Cardiac fibroblast (primary cell): Measurements from ENCODE around the gene DESI2.
A peak's percentile ranks its signal among the peaks of the same experiment; 100 is the strongest.
"Not testable (repeated sequence)": the region's sequence is repeated elsewhere in the genome, so short reads cannot be mapped to it uniquely, and the experiment has no call there.

ENCODE experiments used
- DNase-seq, 2 donors: peaks; one replicate each; pipeline versions ENCODE4 v3.0.0 to v3.0.0-alpha.2; 2010; ENCODE audit warnings: low read depth in 2 of 2
- H3K4me3 ChIP-seq, 2 donors: replicated peaks in 1 of 2; 1 replicate in 1 of 2; 2 replicates in 1 of 2; pipeline ENCODE4 v1.5.1; 2011; ENCODE audit warnings: low read depth in 2 of 2, low read length in 2 of 2, mild to moderate bottlenecking in 2 of 2, moderate library complexity in 1 of 2
- TF ChIP-seq, protein P1 (sequence below): IDR thresholded peaks from one replicate; pipeline ENCODE4 v1.5.1; 2011; ENCODE audit warnings: low read depth, mild to moderate bottlenecking, low read length, inconsistent platforms

The DESI2 gene

DNA sequence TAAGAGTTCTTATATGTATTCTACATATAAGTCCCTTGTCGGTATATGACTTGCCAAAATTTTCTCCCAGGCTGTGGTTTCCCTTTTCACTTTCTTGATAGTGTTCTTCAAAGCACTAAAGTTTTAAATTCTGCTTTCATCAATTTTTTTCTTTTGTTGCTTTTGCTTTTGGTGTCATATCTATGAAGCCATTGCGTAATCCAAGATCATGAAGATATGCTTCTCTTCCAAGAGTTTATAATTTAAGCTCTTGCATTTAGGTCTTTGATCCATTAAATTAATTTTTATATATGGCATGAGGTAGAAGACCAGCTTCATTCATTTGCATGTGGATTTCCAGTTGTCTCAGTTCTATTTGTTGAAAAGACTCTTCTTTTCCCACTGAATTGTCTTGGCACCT, 22.2 kb downstream of the DESI2 start:
- H3K4me3 ChIP-seq: no peak overlapping the region
- DNase-seq: no peak
- TF ChIP-seq, protein P1, sequence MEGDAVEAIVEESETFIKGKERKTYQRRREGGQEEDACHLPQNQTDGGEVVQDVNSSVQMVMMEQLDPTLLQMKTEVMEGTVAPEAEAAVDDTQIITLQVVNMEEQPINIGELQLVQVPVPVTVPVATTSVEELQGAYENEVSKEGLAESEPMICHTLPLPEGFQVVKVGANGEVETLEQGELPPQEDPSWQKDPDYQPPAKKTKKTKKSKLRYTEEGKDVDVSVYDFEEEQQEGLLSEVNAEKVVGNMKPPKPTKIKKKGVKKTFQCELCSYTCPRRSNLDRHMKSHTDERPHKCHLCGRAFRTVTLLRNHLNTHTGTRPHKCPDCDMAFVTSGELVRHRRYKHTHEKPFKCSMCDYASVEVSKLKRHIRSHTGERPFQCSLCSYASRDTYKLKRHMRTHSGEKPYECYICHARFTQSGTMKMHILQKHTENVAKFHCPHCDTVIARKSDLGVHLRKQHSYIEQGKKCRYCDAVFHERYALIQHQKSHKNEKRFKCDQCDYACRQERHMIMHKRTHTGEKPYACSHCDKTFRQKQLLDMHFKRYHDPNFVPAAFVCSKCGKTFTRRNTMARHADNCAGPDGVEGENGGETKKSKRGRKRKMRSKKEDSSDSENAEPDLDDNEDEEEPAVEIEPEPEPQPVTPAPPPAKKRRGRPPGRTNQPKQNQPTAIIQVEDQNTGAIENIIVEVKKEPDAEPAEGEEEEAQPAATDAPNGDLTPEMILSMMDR: no peak

DNA sequence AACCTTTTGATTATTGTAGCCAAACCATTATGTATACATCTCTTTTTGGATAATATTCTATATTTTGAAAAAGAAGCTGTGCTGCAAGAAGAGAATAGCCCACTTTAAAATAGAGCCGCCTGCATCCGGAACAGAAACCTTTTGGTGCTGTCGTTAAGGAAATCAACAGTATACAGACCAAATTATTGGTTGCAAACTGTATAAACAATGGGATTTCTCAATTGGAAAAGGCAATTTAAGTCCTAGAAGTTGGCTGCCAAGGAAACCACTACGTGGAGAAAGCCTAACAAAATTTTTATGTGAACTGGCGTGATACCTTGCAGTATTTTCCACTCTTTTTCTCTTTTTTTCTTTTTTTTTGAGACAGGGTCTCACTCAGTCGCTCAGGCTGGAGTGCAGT, 25.8 kb downstream of the DESI2 start:
- TF ChIP-seq, protein P1: no peak
- no peak overlapping the region for H3K4me3 ChIP-seq
- DNase-seq: no peak

DNA sequence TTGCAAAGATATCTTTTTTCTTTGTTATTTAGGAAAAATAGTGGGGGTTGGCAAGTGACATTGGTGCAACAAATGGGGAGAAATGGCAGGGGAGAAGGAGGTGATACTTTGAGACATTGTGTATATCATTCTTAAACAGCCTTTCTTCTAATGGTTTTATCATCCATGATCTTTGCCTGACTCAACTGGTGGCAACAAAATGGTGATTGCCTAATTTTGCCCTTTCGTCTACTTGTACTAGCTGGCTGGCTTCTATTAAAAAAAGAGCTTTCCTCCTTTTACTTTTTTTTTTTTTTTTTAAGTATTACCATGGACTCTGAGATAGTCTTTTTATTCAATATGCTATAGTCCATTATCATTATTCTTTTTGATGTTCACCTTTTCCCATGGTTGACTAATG, 27.7 kb downstream of the DESI2 start:
- peak; percentile 36 to 49 for DNase-seq
- H3K4me3 ChIP-seq: no peak overlapping the region
- TF ChIP-seq, protein P1: no peak

DNA sequence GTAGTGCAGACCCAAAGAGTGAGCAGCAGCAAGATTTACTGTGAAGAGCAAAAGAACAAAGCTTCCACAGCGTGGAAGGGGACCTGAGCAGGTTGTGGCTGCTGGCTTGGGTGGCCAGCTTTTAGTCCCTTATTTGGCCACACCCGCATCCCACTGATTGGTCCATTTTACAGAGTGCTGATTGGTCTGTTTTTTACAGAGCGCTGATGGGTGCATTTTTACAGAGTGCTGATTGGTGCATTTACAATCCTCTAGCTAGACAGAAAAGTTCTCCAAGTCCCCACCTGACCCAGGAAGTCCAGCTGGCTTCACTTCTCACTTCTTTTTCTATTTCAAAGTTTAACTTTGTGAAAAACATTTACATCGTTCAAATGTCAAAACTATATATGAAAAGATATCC, 29.2 kb downstream of the DESI2 start:
- not testable (repeated sequence) for H3K4me3 ChIP-seq, DNase-seq

DNA sequence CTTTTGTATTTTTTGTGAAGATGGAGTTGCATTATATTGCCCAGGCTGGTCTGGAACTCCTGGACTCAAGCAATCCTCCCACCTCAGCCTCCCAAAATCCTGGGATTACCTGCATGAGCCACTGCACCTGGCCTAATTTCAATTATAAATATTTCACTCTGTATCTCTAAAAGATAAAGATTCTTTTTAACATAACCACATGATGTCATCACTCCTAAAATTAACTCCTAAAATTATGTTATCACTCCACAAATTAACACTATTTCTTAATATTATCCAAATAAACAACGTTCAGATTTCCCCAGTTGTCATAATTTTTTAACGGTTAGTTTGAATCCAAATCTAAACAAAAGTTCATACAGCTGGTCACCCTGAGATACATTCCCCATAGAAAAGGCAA, 43.0 kb downstream of the DESI2 start:
- no peak overlapping the region for H3K4me3 ChIP-seq
- no peak for DNase-seq
- TF ChIP-seq, protein P1: no peak

DNA sequence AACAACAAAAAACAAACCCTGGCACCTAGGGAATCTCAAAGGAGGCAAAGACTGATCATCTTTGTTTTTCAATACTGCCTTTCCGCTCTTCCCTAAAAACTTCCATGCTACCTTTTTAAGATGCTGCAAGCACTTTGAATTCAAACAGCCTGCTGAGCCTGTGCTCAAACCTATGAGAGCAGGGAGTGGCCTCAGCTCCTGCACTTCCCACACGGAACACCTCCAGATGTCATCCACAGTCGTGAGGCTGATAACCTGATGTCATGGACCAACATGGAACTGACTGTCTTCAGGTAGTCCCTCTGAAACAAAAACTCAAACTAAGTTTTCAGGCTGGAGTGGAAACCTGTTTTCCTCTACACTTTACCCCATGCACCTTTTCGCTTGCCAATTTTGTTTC, 46.8 kb downstream of the DESI2 start:
- TF ChIP-seq, protein P1: no peak
- DNase-seq: no peak
- H3K4me3 ChIP-seq: no peak overlapping the region

DNA sequence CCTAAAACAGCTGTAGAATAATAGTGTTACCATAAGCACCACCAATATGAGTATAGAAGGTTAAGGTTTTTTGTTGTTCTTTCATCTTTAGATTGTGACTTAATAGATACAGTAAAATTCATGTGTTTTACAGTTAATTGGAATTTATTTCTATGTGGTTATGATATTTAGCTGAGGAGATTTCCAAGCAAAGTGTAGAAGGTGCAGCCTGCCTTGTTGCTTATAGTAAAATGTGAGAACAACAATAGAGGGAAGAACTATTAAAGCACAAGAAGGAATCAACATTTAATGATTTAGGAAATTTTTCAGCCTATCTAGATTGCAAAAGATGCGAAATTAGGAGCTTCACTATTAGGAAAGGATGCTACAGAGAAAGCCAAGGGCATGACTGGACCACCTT, 47.9 kb downstream of the DESI2 start:
- H3K4me3 ChIP-seq: no peak overlapping the region
- TF ChIP-seq, protein P1: no peak
- no peak for DNase-seq
